DND-41 (cell line): ENCODE data around the gene RTN4RL1.

ENCODE experiments used
- ATAC-seq: fragments of 200-7000 bp; cut with Tn5 transposase; 3 replicates; pipeline ENCODE4 v1.9.1; 2021; ENCODE audit warnings: low read depth; ENCODE audit not compliant: insufficient read depth
- DNase-seq: peaks from one replicate; pipeline ENCODE4 v3.0.0-alpha.2; 2020
- H2AFZ ChIP-seq: 2 replicates; pipeline ENCODE4 v1.6.0; 2012; ENCODE audit warnings: low read depth, low read length
- H3K27ac ChIP-seq: 2 replicates; pipeline ENCODE4 v1.5.1; 2012; ENCODE audit warnings: low read length, inconsistent platforms
- H3K27me3 ChIP-seq: fragments of 200-600 bp; sonication (generic); 2 replicates; pipeline ENCODE4 v1.6.0; 2012; ENCODE audit warnings: low read length, mild to moderate bottlenecking, inconsistent platforms; ENCODE audit not compliant: insufficient read depth, poor library complexity
- H3K36me3 ChIP-seq: 2 replicates; pipeline ENCODE4 v1.5.1; 2012; ENCODE audit warnings: low read length, inconsistent platforms; ENCODE audit not compliant: insufficient read depth
- H3K4me1 ChIP-seq: 2 replicates; pipeline ENCODE4 v1.5.1; 2012; ENCODE audit warnings: mild to moderate bottlenecking, low read length; ENCODE audit not compliant: insufficient read depth
- H3K4me2 ChIP-seq: 2 replicates; pipeline ENCODE4 v1.6.0; 2012; ENCODE audit warnings: mild to moderate bottlenecking, moderate library complexity, low read length, inconsistent platforms; ENCODE audit not compliant: insufficient read depth
- H3K4me3 ChIP-seq, 2 experiments: fragments of 200-600 bp in 1 of 2; shearing (Covaris generic) in 1 of 2; 2 replicates each; pipeline ENCODE4 v1.5.1; 2012 to 2016; ENCODE audit warnings: inconsistent platforms in 2 of 2, low read length in 2 of 2, mild to moderate bottlenecking in 2 of 2, low read depth in 1 of 2, moderate library complexity in 1 of 2
- H3K79me2 ChIP-seq: 2 replicates; pipeline ENCODE4 v1.6.0; 2012; ENCODE audit warnings: low read length, inconsistent platforms; ENCODE audit not compliant: insufficient read depth
- H3K9ac ChIP-seq: 2 replicates; pipeline ENCODE4 v1.6.0; 2012; ENCODE audit warnings: low read depth, mild to moderate bottlenecking, inconsistent platforms, low read length, moderate library complexity
- H3K9me3 ChIP-seq: 2 replicates; pipeline ENCODE4 v1.5.1; 2012; ENCODE audit warnings: low read length, moderate library complexity, mild to moderate bottlenecking, inconsistent platforms; ENCODE audit not compliant: insufficient read depth, severe bottlenecking
- H4K20me1 ChIP-seq: 2 replicates; pipeline ENCODE4 v1.6.0; 2012; ENCODE audit warnings: low read length; ENCODE audit not compliant: insufficient read depth
- CTCF ChIP-seq: IDR thresholded peaks from 2 replicates; pipeline ENCODE4 v1.5.1; 2012; ENCODE audit warnings: borderline replicate concordance, low read length, moderate library complexity, mild to moderate bottlenecking; ENCODE audit not compliant: poor library complexity, severe bottlenecking; ENCODE audit errors: extremely low read depth
- EZH2 ChIP-seq: IDR thresholded peaks from 3 replicates; pipeline ENCODE4 v1.6.1; 2012; ENCODE audit warnings: borderline replicate concordance, low read depth, mild to moderate bottlenecking, moderate library complexity, low read length, inconsistent platforms; ENCODE audit not compliant: severe bottlenecking

Gene RTN4RL1

GRCh38 chr17:2064147-2064489 is 39.0 kb upstream of the RTN4RL1 start:
- H3K27ac ChIP-seq: no peak overlapping the region
- ATAC-seq: no peak
- no peaks in the 10 kb centered on the region for H3K79me2 ChIP-seq
- TF ChIP-seq CTCF (no peak), EZH2 (no peak)
- H3K9me3 ChIP-seq: no peaks in the 10 kb centered on the region
- peaks cover 6% of the 10 kb centered on the region; the same call in 1 of the 2 replicates for H4K20me1 ChIP-seq
- H3K9ac ChIP-seq: no peak overlapping the region
- H3K4me1 ChIP-seq: no peaks in the 10 kb centered on the region
- H2AFZ ChIP-seq: no peak overlapping the region
- no peaks in the 10 kb centered on the region for H3K27me3 ChIP-seq
- H3K36me3 ChIP-seq: peaks cover 75% of the 10 kb centered on the region
- H3K4me3 ChIP-seq: no peak overlapping the region
- DNase-seq: no peak
- no peak overlapping the region for H3K4me2 ChIP-seq

- Histone ChIP-seq H3K4me1 (no peaks in the 10 kb centered on the region), H3K27ac (no peak overlapping the region), H3K36me3 (peaks cover 69% of the 10 kb centered on the region)
Observed at GRCh38 chr17:2063261-2064146, 38.4 kb upstream of the RTN4RL1 start.

GRCh38 chr17:2062571-2063183 is 37.5 kb upstream of the RTN4RL1 start:
- no peak overlapping the region for H3K4me3 ChIP-seq
- ATAC-seq: no peak
- no peak overlapping the region for H3K4me2 ChIP-seq
- no peak overlapping the region for H2AFZ ChIP-seq
- no peaks in the 10 kb centered on the region for H3K4me1 ChIP-seq
- H3K27me3 ChIP-seq: no peaks in the 10 kb centered on the region
- no peak overlapping the region for H3K27ac ChIP-seq
- H3K36me3 ChIP-seq: peaks cover 61% of the 10 kb centered on the region
- DNase-seq: no peak
- no peaks in the 10 kb centered on the region for H3K9me3 ChIP-seq
- H3K79me2 ChIP-seq: no peaks in the 10 kb centered on the region
- H3K9ac ChIP-seq: no peak overlapping the region
- H4K20me1 ChIP-seq: peaks cover 4% of the 10 kb centered on the region; the same call in 1 of the 2 replicates
- TF ChIP-seq EZH2 (no peak), CTCF (no peak)

More at GRCh38 chr17:2063261-2064146, 38.4 kb upstream of the RTN4RL1 start:
- TF ChIP-seq EZH2 (no peak), CTCF (no peak)
- DNase-seq: no peak
- Histone ChIP-seq H3K9ac (no peak overlapping the region), H2AFZ (no peak overlapping the region), H3K9me3 (no peaks in the 10 kb centered on the region), H3K4me2 (no peak overlapping the region), H3K27me3 (no peaks in the 10 kb centered on the region), H3K79me2 (no peaks in the 10 kb centered on the region), H3K4me3 (no peak overlapping the region), H4K20me1 (peaks cover 6% of the 10 kb centered on the region; the same call in 1 of the 2 replicates)
- ATAC-seq: no peak
